Astrocyte of the spinal cord (primary cell): ENCODE measurements around the gene ANKAR.

Experiments
- DNase-seq: peaks from one replicate; pipeline ENCODE4 v3.0.0; 2011; ENCODE audit warnings: low read depth, low spot score
- H3K4me3 ChIP-seq: 2 replicates; pipeline ENCODE4 v1.5.1; 2011; ENCODE audit warnings: low read depth, mild to moderate bottlenecking, low read length, moderate library complexity
- CTCF ChIP-seq: IDR thresholded peaks from 2 replicates; pipeline ENCODE4 v1.5.1; 2012; ENCODE audit warnings: low read depth, mild to moderate bottlenecking, low read length, inconsistent platforms
- in situ Hi-C: cut with HindIII; loops from 2 replicates; pipeline ENCODE4 v1.10.0; 2017; ENCODE audit warnings: low sequenced_read_pairs

ANKAR gene

GRCh38 chr2:189633392-189633811, 41.1 kb upstream of the ANKAR start:
- DNase-seq, result no peak
- in situ Hi-C loops, result no loop called here
- no peak overlapping the region for H3K4me3 ChIP-seq
- peak; percentile 32 for TF ChIP-seq CTCF

- TF ChIP-seq CTCF, result no peak
- no peak for DNase-seq
- in situ Hi-C loops, result no loop called here
- H3K4me3 ChIP-seq, result no peak overlapping the region
Observed at GRCh38 chr2:189635353-189635752, 39.1 kb upstream of the ANKAR start.

GRCh38 chr2:189638301-189639006, 36.0 kb upstream of the ANKAR start:
- no peak for TF ChIP-seq CTCF
- in situ Hi-C loops, result no loop called here
- H3K4me3 ChIP-seq, result no peak overlapping the region
- DNase-seq, result no peak

GRCh38 chr2:189639007-189639609, 35.4 kb upstream of the ANKAR start:
- TF ChIP-seq CTCF, result no peak
- H3K4me3 ChIP-seq, result no peak overlapping the region
- no peak for DNase-seq
- in situ Hi-C loops, result no loop called here

GRCh38 chr2:189641002-189641401, 33.5 kb upstream of the ANKAR start:
- in situ Hi-C loops, result no loop called here
- H3K4me3 ChIP-seq, result no peak overlapping the region
- TF ChIP-seq CTCF, result no peak
- DNase-seq, result no peak

- in situ Hi-C loops, result no loop called here
- TF ChIP-seq CTCF, result no peak
- DNase-seq, result no peak
- no peak overlapping the region for H3K4me3 ChIP-seq
Observed at GRCh38 chr2:189641590-189641989, 32.9 kb upstream of the ANKAR start.
